IgD-negative memory B cell (primary cell): ENCODE measurements around the gene SLC13A3. TPM values are rescaled to one million over a fixed set of nuclear protein-coding genes. Genes with fewer than 3 reads are reported as not detected.

ENCODE experiments used
- H3K27ac Mint-ChIP-seq, 3 donors: one replicate each; pipeline ENCODE4 v1.8.0; 2020 to 2022; ENCODE audit warnings: mild to moderate bottlenecking in 3 of 3, mixed read lengths in 3 of 3, moderate library complexity in 1 of 3
- H3K27me3 Mint-ChIP-seq: one replicate; pipeline ENCODE4 v1.8.0; 2021; ENCODE audit warnings: mixed read lengths
- H3K36me3 Mint-ChIP-seq: one replicate; pipeline ENCODE4 v1.8.0; 2020; ENCODE audit warnings: mild to moderate bottlenecking, mixed read lengths
- H3K4me1 Mint-ChIP-seq, 3 donors: one replicate each; pipeline ENCODE4 v1.8.0; 2020 to 2022; ENCODE audit warnings: mixed read lengths in 3 of 3, mild to moderate bottlenecking in 1 of 3
- H3K4me3 Mint-ChIP-seq, 4 donors: one replicate each; pipeline ENCODE4 v1.8.0; 2020 to 2022; ENCODE audit warnings: mild to moderate bottlenecking in 4 of 4, mixed read lengths in 4 of 4, moderate library complexity in 3 of 4
- H3K9me3 Mint-ChIP-seq, 3 donors: one replicate each; pipeline ENCODE4 v1.8.0; 2020 to 2021; ENCODE audit warnings: mixed read lengths in 3 of 3, mild to moderate bottlenecking in 1 of 3
- polyA plus RNA-seq: library from polyadenylated mRNA; unstranded; fragments of 300-500 nt; fragmentation: Illumina TruSeq; gene quantifications from one replicate; pipeline ENCODE4 v1.2.3, GENCODE V29; 2021

Gene SLC13A3
- polyA plus RNA-seq, 1 donor from 2014 or later = not detected

- Mint-ChIP-seq H3K4me3 (no peak overlapping the region), H3K9me3 (no peaks in the 10 kb centered on the region), H3K36me3 (no peaks in the 10 kb centered on the region), H3K27ac (no peak overlapping the region), H3K27me3 (peaks cover 6% of the 10 kb centered on the region), H3K4me1 (peaks cover 0 to 8% (median 0%) of the 10 kb centered on the region in 3 donors)
Observed at GRCh38 chr20:46564241-46564957, 86.9 kb downstream of the SLC13A3 start.

GRCh38 chr20:46563860-46564221, 87.4 kb downstream of the SLC13A3 start:
- peaks cover 0 to 8% (median 0%) of the 10 kb centered on the region in 3 donors for H3K4me1 Mint-ChIP-seq
- no peaks in the 10 kb centered on the region for H3K36me3 Mint-ChIP-seq
- no peak overlapping the region for H3K27ac Mint-ChIP-seq
- peaks cover 6% of the 10 kb centered on the region for H3K27me3 Mint-ChIP-seq
- no peak overlapping the region for H3K4me3 Mint-ChIP-seq
- no peaks in the 10 kb centered on the region for H3K9me3 Mint-ChIP-seq

GRCh38 chr20:46563170-46563859, 87.9 kb downstream of the SLC13A3 start:
- peaks cover 6% of the 10 kb centered on the region for H3K27me3 Mint-ChIP-seq
- no peaks in the 10 kb centered on the region for H3K9me3 Mint-ChIP-seq
- no peak overlapping the region for H3K4me3 Mint-ChIP-seq
- H3K27ac Mint-ChIP-seq = no peak overlapping the region
- no peaks in the 10 kb centered on the region for H3K36me3 Mint-ChIP-seq
- peaks cover 0 to 8% (median 0%) of the 10 kb centered on the region in 3 donors for H3K4me1 Mint-ChIP-seq

DNA sequence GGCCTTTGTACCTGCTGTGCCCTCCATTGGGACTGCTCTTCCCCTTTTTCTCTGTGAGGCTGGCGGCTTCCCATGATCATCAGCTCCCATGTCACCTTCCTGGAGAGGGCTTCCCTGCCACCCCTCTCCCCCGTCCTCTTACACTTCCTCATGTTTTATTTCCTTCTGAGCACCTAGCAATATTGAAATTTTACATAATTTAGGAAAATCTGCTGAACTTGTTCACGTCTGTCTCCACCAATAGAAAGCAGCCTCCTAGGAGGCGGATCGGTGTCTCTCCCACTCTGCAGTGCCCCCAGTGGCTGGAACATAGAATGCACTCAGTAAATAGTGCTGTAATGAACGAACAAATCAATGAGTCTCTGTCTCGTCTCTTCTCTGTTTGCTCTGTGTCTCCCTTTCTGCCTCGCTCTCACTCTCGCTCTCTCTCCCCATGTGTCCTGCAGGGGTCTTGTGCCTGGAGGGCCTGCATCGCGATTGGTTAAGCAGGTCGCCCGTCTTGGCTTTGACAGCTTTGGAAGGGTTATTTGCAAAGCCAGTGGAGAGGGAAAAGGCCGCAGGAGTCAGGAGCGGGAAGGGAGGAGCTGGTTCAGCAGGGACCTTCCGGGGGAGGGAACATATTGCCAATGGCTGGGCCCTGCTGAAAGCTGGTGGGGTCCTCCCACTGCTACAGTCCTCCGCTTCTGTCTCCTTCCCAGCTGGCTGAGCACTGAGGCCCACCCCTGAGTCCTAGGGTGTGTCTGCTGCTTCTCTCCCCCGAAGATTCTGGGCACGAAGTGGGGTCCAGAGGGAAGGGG, 88.7 kb downstream of the SLC13A3 start:
- Mint-ChIP-seq H3K4me1 (peaks cover 0 to 8% (median 0%) of the 10 kb centered on the region in 3 donors), H3K27me3 (peaks cover 6% of the 10 kb centered on the region), H3K36me3 (peaks cover 1% of the 10 kb centered on the region), H3K4me3 (no peak overlapping the region), H3K9me3 (no peaks in the 10 kb centered on the region), H3K27ac (no peak overlapping the region)

GRCh38 chr20:46562009-46562372, 89.3 kb downstream of the SLC13A3 start:
- Mint-ChIP-seq H3K4me1 (peaks cover 0 to 8% (median 0%) of the 10 kb centered on the region in 3 donors), H3K4me3 (no peak overlapping the region), H3K27me3 (peaks cover 6% of the 10 kb centered on the region), H3K27ac (no peak overlapping the region), H3K36me3 (peaks cover 1% of the 10 kb centered on the region), H3K9me3 (no peaks in the 10 kb centered on the region)

DNA sequence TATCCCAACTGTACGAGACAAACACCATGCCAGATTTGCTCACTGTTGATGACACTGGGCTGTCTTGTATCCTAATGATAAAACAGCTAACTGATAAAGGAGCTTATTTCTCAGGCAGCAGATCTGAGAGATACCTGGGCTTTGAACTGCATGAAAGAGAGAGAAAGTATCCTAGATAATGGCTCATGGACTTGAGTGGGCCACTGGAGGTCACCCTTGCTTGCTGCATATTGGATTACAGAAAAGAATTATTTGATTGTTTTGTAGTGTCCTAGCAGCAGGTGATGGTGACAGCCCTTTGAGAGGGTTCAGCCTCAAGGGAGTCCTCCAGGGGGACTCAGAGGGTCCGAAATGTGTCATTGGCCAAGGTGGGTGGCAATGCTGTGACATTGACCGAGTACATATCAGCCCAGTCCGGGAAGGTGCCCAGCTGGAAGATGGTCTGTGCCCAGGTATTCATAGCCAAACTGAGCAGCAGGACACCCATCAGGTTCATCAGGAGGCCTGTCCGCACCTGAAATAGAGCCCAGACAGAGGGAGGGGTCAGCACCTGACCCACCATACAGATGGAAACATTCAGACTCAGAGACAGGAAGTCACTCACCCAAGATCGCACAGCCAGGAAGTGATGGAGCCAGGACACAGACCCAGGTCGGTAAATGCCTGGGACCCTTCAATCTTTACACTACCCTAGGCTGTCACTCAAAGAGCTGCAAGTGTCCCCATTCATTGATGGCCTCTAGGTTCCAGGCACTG, 91.4 kb downstream of the SLC13A3 start:
- H3K27ac Mint-ChIP-seq = no peak overlapping the region
- no peaks in the 10 kb centered on the region for H3K27me3 Mint-ChIP-seq
- H3K9me3 Mint-ChIP-seq = no peaks in the 10 kb centered on the region
- peaks cover 1% of the 10 kb centered on the region for H3K36me3 Mint-ChIP-seq
- peaks cover 5 to 18% (median 9%) of the 10 kb centered on the region in 3 donors for H3K4me1 Mint-ChIP-seq
- H3K4me3 Mint-ChIP-seq = no peak overlapping the region

GRCh38 chr20:46559001-46559400, 92.3 kb downstream of the SLC13A3 start:
- no peaks in the 10 kb centered on the region for H3K9me3 Mint-ChIP-seq
- no peak overlapping the region for H3K27ac Mint-ChIP-seq
- H3K27me3 Mint-ChIP-seq = no peaks in the 10 kb centered on the region
- peaks cover 9 to 22% (median 11%) of the 10 kb centered on the region in 3 donors for H3K4me1 Mint-ChIP-seq
- peaks cover 1% of the 10 kb centered on the region for H3K36me3 Mint-ChIP-seq
- no peak overlapping the region for H3K4me3 Mint-ChIP-seq

DNA sequence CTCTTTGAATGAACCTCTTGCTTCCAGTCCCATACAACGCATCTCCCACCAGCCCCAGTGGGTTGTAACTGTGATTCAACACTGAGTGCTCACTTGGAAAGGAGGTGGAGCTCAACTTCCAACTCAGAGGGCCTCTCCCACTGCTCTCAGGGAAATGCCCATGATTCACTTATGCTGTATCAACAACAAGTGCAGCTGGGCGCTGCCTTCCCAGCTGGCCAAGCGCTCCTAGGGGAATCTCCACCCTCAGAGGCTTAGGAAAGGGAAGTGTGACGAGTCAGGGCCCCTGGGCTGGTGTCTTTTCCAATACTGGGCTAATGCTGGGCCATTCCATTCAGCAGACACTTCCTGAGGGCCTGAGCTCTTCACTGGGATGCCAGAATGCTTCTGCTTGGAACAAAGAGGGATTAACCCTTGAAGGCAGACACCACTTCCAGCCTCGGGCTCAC, 92.7 kb downstream of the SLC13A3 start:
- H3K4me1 Mint-ChIP-seq = peaks cover 11 to 24% (median 11%) of the 10 kb centered on the region in 3 donors
- H3K36me3 Mint-ChIP-seq = peaks cover 1% of the 10 kb centered on the region
- H3K27me3 Mint-ChIP-seq = no peaks in the 10 kb centered on the region
- H3K4me3 Mint-ChIP-seq = peak overlapping the region in 1 of 4 donors; percentile 43
- H3K27ac Mint-ChIP-seq = no peak overlapping the region
- H3K9me3 Mint-ChIP-seq = no peaks in the 10 kb centered on the region

- H3K27ac Mint-ChIP-seq = no peak overlapping the region
- no peaks in the 10 kb centered on the region for H3K9me3 Mint-ChIP-seq
- H3K4me3 Mint-ChIP-seq = peak overlapping the region in 1 of 4 donors; percentile 49
- H3K36me3 Mint-ChIP-seq = peaks cover 1% of the 10 kb centered on the region
- no peaks in the 10 kb centered on the region for H3K27me3 Mint-ChIP-seq
- H3K4me1 Mint-ChIP-seq = peaks cover 21 to 36% (median 21%) of the 10 kb centered on the region in 3 donors
Observed at GRCh38 chr20:46557231-46557956, 93.9 kb downstream of the SLC13A3 start.

DNA sequence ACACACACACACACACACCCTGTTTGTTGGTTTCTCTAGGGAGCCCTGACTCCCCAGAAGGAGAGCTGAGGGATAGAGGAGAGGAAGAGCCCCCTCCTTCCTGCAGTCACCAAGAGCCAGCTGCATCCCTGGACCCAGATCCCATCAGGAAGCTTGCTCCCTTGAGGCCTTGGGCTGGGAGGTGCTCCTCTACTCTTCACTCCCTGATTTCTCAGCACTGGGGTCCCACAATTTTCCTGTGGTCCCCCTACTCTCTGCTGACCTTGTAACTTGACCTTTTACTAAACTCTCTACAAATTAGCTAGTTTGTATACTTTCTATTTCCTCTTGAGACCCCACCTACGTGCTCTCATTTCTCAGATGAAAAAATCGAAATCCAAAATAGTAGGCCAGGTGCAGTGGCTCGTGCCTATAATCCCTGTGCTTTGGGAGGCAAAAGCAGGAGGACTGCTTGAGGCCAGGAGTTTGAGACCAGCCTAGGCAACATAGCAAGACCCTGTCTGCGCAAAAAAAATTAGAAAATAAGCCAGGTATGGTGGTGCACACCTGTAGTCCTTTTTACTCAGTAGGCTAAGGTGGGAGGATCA, 95.8 kb downstream of the SLC13A3 start:
- Mint-ChIP-seq H3K4me3 (peak overlapping the region in 1 of 4 donors; percentile 43), H3K4me1 (peaks cover 30 to 43% (median 32%) of the 10 kb centered on the region in 3 donors), H3K27ac (no peak overlapping the region), H3K27me3 (no peaks in the 10 kb centered on the region), H3K9me3 (no peaks in the 10 kb centered on the region), H3K36me3 (peaks cover 1% of the 10 kb centered on the region)

DNA sequence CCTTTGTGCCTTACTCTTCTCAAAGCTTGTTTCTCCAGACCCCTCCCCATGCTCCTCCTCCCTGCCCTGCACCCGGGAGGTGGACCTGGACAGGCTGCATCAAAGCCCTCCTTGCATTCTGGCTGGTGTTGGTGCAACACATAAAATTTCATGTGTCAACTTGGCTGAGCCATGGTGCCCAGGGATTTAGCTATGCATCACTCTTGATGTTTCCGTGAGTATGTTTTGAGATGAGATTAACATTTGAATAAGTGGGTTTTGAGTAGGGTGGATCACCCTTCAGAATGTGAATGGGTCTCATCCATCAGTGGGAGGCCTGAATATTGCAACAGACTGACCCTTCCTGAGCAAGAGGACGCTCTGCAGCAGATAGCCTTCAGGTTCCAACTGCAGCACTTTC, 96.4 kb downstream of the SLC13A3 start:
- Mint-ChIP-seq H3K36me3 (peaks cover 1% of the 10 kb centered on the region), H3K9me3 (no peaks in the 10 kb centered on the region), H3K4me3 (peak overlapping the region in 1 of 4 donors; percentile 43), H3K27me3 (no peaks in the 10 kb centered on the region), H3K27ac (no peak overlapping the region), H3K4me1 (peaks cover 30 to 42% (median 32%) of the 10 kb centered on the region in 3 donors)

- H3K27ac Mint-ChIP-seq = no peak overlapping the region
- no peak overlapping the region for H3K4me3 Mint-ChIP-seq
- no peaks in the 10 kb centered on the region for H3K27me3 Mint-ChIP-seq
- H3K36me3 Mint-ChIP-seq = peaks cover 1% of the 10 kb centered on the region
- no peaks in the 10 kb centered on the region for H3K9me3 Mint-ChIP-seq
- H3K4me1 Mint-ChIP-seq = peaks cover 30 to 41% (median 32%) of the 10 kb centered on the region in 3 donors
Observed at GRCh38 chr20:46553926-46554325, 97.3 kb downstream of the SLC13A3 start.

DNA sequence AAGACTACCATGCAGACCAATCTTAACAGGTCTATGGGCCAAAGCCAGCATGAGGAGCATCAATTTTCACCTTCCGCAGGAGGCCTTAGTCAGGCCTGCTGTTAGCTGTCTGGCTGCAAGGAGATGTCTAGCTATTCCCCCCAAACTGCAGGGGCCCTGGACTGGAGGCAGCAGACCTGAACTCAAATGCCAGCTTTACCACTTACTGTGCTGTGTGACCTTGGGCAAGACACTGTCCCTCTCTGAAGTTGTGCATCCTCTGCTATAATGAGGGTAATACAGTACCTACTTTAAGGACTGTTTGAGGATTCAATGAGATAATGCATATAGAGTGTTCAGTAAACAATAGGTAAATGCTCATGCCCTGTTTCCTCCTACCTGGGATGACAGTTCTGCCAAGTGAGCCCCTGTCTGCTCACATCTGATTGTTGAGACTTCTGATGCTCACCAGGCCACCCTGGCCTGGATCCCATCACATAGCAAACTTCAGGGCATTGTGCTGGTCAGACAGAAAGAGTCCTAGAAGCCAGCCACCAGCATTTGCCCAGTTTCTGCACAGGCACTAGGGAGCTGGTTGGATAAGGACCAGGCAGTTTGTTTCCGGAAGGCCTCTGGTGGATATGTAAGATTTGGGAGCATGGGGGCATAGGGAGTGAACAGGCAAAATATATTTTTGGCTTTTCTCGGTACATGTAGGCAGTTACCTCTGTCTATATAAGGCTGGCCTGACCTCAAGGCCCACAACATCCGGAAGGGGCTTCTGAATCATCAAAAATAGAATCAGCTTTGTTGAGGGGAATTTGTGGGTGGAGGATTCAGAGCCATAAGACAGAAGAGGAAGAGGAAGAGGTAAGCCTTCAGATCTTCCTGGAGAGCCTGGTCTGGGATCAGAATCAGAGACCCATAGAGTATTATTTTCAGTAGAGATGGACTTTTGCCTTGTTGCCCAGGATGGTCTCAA, 98.5 kb downstream of the SLC13A3 start:
- Mint-ChIP-seq H3K36me3 (no peaks in the 10 kb centered on the region), H3K4me1 (peaks cover 30 to 41% (median 32%) of the 10 kb centered on the region in 3 donors), H3K27ac (peak overlapping the region in 2 of 3 donors; percentile 14 to 76), H3K9me3 (no peaks in the 10 kb centered on the region), H3K27me3 (no peaks in the 10 kb centered on the region), H3K4me3 (peak overlapping the region in 3 of 4 donors; percentile 43 to 84 (median 63))
